ENCODE data around the gene PPP1CA.

PPP1CA gene

DNA sequence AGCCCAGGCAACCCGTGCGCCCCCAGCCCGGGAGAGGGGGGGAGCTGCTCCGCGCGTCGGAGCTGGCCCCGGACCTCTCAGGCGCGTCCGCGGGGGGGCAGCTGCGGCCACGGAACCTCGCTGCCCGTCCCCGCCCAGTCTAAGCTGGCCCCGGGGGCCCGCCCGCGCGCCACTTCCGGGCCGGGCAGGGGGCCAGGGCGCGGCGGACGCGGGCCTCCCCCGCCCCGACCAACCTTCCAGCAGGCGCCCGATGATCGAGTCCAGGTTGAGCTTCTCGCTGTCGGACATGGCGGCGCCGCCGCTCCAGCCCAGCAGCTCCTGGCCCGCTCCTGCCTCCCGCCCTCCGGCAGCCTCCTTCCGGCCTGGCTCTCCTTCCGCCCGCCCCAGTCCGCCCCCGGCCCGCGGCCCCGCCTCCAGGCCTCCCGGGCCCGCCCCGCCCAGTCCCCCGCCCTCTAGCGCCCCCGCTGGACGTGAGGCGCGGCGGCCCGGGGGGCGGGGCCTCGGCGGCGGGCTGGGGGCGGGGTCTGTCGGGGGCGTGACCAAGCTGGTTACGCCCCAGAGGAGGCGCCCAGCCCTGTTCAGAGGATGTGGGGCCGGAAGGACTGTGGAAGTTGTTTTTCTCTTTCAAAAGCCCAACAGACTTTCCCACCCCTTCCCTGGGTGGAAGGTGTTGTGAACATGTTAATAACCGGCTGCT, at the start of gene PPP1CA:
Gene PPP1CA, minus strand, starts transcription at position 364 of the 697 bp plus-strand sequence. Its CDS starts 76 bp downstream, at position 288.
- peak; percentile 90 for DNase-seq (ENCODE audit: low read depth)

DNA sequence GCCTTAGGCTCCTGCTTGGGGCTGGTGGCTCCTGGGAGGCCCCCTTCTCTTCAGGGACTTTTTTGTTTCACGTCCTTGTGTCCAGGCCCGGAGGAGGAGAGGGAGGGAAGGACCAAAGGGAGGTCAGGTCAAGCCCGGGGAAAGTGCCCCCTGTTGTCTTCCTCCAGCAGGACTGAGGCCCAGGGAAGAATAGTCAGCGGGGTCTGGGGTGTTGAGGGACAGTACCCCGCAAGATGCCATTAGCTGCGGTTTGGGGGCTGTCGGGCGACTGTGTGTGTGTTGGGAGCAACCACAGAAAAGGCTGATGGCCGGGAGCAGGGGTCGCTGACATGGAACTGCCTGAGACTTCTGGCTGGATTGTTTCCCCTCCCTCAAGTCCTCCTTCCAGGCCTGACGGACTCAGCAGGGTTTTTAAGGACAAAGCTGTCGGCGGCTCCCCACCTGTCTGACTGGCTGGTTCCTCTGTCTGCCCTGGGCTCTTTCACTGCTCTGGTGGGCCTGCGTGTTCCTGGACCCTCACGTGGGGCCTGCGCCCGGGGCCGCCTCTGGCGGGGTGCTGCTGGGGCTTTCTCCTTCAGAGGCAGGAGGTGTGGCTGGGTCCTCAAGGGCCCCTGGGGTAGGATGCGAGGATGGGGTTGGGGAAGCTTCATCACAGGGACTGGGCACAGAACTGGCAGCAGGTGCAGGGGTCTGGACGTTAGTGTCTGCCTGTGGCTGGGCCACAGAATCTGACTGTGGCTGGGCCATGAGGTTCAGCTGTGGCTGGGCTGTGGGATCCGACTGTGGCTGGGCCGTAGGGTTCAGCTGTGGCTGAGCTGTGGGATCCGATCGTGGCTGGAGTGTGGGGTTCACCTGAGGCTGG, 49.4 kb upstream of the PPP1CA start:
- DNase-seq (ENCODE audit: low read depth), result no peak

DNA sequence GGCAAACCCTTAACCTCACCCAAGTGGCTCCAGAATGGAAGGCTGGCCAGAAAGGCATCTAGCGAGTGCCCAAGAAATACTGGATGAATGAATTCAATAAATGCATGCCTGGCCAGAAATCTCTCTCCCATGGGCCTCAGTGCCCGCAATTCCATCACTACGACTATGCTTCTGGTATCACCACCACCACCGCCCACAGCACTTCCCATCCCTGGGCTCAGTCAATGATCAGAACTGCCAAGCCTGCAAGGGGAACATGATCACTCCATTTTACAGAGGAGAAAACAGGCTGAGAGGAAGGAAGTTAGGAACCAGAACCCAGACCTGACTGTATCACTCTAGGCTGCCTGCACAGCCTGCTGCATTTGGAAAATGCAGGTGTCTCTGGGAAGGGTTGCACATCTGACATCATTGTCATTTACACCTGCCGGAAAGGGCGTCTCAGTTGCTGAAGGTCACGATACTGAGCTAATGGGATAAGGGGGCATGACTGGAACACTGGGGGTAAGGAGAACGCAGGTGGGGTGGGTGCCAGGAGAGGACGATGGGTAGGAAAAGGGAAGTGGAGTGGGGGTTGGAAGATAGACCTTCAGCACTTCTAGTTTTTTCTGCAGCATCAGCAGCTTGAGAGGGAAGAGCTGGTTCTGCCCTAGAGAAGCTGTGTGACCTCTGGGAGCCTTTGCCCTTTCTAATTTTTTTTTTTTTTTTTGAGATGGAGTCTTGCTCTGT, 47.6 kb upstream of the PPP1CA start:
- DNase-seq (ENCODE audit: low read depth), result no peak

DNA sequence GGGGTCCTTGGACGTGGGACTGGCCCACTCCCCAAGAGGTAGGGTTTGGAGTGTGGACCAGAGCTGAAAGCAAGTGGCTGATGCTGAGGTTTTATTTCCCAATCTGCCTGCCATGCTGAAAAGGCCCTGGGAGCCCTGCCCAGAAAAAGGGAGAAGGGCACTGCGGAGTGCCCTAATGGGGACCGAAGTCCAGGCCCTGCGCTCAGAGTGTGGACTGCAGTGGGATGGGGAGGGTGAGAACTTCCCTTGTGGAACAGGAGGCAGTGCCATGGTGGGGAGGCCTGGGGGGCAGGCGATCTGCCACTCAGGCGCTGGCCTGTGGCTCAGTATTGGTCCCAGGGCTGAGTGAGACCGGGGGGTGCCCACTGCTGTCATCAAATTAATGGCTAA, 46.6 kb upstream of the PPP1CA start:
- DNase-seq (ENCODE audit: low read depth), result no peak

DNA sequence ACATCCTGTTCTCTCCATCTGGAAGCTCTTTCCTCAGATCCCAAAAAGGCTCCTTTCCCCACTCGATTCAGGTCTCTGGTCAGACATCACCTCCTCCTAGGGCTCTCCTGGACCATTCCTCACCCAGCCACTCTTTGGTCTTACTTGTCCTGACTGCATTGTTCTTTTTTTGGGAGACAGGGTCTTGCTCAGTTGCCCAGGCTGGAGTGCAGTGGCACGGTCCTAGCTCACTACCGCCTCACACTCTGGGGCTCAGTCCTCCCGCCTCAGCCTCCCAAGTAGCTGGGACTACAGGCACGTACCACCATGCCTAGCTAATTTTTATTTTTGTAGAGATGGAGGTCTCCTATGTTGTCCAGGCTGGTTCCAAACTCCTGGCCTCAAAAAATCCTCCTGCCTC, 43.9 kb upstream of the PPP1CA start:
- no peak for DNase-seq (ENCODE audit: low read depth)

DNA sequence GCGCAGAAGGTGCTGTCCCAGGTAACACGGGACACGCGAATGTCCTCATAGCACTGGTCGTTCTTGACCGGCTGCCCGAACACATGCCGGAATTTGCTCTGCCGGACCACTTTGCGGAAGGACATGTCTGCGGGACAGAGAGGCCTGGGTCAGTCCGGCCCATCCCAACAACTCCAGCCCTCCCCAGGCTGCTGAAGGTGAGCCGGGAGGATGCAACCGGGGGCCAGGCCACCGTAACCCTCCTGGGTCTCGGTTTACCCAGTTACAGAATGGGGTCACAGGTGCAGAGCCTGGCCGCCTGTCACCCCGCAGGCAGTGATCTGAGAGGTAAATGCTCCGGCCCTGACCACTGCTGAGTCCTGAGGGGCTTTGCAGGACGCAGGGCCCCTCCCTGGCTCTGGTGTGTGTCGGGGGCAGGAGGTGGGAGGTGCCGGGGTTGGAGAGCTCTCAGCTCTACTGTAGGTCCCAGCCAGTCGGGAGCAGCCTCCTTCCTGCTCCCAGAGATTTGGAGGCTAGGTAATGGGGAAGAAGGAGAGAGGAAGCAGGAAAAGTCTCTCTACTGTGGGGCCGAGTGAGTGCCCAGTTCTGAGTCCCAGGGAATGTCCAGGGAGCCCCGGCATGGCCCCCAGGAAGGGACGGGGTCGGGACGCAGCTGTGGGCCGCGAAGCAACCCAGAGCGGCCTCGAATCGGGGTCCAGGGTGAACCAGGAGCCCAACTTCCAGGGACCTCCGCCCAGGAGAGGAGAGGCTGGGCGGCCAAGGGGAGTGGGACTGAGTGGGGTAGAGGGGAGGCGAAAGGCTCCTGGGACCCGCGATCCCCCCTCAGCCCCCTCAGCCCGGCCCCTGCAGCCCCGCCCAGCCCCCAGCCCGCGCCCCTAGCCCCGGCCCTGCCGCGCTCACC, 41.1 kb upstream of the PPP1CA start:
- DNase-seq (ENCODE audit: low read depth), result no peak

DNA sequence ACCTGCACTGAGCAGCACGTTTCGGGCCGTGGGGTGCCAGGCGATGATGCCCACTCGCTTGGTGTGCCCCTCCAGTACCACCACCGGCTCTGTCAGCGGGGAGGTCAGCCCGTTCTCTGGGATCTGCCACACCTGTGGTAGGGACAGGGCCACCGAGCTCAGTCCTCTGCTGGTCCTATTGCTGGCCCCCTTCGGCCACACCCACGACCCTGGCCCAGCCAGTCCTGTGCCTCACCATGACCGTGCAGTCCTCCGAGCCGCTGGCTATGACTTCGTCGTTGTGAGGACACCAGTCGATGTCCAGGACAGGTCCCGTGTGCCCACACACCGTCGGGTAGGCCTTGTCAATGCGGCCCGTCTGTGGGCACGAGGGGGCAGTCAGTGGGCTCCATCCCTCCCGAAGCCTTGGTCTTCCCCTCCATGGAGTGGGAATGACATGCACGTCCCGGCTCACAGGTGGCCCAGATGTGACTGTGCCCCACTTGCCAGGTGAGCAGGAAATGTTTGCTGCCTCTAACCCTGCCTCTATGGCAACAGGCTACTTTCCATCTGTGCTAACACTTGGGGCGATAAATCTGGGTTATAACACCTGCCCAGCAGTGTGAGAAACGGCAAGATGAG, 40.2 kb upstream of the PPP1CA start:
- DNase-seq (ENCODE audit: low read depth), result no peak

DNA sequence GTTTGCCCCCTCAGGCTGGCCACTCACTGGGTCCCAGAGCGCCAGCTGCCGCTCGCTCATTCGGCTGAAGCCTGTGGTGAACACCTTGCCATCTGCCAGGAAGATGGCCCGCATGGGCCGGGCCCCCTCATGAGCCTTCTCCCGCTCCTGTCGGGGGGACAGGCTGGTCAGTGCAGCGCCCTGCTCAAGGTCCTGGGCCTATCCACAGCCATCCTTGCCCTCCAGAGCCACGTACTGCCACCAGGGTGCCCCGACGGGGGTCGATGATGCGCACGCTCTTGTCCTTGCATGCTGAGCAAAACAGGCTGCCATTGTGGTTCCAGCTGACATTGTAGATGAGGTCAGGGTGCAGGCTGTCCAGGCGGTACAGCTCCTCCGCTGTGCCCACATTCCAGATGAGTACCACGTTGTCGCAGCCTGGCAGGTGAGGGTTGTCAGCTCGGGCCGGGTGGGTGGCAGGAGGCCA, 39.5 kb upstream of the PPP1CA start:
- no peak for DNase-seq (ENCODE audit: low read depth)

DNA sequence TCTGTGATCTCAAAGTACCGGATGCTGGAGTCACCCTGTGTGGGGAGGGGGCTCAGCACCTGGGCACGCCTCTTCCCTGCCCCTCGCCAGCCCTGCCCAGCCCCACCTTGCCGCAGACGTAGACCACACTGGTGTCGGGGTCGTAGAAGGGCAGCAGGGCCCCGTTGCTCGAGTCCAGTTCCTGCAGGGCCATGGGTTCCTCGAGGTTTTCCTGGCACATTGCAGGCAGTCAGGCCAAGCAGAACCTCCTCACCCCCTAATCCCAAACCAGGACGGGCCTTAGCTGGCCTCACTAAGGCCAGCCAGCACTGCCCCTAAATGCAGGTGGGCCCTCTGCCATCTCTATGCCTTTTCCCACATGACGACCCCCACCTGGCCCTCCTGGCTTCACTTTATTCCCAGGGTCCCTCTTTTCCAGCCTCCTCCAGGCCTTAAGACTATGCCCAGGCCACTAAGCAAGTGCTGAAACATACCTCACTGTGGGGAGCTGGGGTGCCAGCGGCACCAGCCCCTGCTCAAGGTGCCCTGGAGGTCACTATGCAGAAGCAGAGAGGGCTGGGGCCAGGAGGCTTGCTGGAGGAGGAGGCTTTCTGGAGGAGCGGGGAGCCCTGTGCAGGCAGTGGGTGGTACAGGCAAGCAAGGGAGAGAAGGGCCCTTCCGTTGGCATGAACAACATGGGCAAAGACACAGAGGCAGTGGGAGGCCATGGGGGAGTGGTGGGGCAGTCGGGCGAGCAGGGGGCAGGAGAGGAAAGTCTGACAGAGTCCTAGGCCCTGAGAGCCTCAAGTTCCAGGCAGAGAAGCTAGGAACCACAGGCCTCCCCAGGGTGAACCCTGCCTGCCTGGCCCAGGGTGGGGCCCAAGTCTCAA, 38.8 kb upstream of the PPP1CA start:
- DNase-seq (ENCODE audit: low read depth), result no peak

DNA sequence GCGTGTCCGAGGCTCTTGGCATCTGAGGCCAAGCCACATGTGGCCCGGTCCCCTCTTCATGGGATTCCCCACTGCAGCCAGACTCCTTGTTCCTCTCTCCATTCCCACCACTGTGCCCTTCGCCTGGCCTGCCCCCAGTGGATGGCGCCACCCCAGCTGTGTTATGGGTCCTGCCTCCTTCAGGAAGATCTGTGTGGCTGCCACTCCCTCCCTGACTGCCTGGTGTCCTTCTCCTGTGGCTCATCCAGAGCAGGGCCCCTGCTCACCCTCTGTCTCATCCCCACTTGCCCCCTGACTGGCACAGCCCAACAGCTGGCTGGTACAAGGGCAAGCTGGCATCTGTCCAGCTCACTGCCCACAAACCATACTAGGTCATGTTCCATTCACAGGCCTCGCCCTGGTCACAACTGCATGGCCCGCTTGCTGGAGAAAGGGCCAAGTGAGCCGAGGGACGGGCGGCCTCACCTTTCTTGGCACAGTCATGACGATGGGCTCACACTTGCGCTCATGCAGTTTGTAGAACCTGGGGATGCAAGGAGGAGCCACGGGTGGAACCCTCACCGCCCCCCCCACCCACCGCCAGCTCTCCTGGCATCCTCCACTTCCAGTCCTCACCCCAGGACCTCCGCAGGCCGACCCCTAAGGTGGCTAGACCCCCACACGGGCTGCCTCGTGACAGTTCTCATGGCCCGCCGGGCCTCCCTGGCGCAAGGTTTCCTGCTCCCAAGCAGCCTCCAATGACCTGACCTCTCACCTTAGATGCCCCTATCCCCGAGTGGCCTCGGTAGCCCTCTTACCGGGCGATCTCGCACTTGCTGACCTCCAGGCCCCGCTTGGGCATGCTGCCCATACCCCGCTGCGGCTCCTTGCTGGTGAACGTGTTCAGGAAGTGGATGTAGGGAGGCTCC, 37.9 kb upstream of the PPP1CA start:
- DNase-seq (ENCODE audit: low read depth), result no peak

DNA sequence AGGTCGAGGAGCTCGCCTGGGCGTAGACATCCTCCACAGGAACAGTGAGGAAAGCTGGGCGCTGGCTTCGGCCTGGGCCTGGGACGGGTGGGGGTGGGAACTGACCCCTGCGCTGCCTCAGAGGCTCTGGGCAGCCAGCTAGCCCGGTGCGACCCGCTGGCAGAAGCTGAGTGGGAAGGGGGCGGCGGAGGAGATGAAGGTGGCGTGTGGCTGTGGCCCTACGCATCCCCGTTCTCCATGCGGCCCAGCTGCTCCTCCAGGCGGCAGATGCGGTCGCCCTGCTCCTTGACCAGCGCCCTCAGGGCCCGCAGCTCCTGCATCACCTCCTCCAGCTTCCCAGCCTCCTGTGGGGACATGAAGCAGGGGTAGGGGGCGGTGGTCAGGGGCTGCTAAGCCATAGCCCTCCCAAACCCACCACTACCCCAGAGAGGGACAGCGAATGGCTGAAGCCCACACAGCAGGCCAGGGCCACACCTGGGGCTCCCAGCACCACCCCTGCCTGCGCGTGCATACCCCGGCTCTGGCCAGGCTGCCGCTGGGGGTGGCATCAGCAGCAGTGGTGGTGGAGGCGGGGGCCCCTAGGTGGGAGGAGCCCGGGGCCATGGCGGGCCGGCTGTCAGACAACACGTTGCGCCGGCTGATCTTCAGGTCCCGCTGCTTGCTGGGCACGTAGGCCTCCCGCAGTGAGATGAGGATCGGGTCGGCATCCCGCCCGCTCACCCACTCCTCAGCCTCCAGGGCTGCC, 36.7 kb upstream of the PPP1CA start:
- DNase-seq (ENCODE audit: low read depth), result peak; percentile 66

DNA sequence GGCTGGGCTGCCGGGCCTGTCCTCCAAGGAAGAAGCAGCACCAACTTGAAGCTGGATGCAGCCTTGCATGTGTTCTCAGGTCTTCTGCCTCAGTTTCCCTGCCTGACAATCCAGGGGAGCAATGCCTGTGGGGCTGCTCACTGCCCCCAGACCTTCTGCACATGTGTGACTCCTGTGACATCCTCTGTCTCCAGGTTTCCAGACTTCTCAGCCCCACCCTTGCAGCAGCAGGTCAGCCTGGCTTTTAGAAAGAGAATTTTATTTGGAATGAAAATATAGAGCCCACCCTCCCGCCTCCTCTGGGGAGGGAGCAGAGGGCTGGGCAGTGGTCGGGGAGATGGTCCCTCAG, 36.1 kb upstream of the PPP1CA start:
- DNase-seq (ENCODE audit: low read depth), result no peak

DNA sequence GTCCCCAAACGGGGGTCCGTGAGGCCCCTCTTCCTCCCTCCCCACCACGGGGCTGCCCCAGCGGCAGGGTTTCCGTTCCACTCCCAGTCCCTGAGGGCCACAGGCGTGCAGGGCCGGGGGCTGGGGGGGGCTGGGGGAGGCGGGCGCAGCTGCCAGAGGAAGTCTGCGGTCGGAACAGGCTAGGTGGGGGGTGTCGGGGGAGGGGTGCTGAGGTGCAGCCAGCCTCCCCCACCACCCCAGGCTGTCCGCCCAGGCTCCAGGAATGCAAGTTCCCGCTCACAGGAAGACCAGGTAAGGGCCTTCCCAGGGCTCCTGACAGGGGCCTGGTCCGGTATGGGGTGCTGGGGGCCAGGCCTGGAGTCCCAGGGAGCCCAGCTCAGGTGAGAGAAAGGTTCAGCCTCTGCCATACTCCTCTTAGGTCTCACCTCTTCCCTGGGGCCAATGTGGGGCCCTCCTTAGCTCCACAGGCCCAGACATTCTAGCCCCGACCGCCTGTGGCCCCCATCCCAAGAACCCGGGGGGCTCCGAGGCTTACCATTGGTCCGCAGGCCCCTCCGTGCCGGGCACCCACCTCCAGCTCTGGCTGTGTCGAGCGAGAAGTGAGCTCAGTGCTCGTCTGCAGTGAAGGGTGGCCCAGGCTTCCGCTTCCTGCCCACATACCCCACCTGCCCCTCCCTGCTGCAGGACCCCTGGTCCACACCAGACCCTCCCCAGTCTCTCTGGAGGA, 35.6 kb upstream of the PPP1CA start, which contains the start of gene PTPRCAP:
Gene PTPRCAP, minus strand, starts transcription at position 601 of the 727 bp plus-strand sequence. Its CDS starts 63 bp downstream, at position 538.
- peak; percentile 71 for DNase-seq (ENCODE audit: low read depth)

DNA sequence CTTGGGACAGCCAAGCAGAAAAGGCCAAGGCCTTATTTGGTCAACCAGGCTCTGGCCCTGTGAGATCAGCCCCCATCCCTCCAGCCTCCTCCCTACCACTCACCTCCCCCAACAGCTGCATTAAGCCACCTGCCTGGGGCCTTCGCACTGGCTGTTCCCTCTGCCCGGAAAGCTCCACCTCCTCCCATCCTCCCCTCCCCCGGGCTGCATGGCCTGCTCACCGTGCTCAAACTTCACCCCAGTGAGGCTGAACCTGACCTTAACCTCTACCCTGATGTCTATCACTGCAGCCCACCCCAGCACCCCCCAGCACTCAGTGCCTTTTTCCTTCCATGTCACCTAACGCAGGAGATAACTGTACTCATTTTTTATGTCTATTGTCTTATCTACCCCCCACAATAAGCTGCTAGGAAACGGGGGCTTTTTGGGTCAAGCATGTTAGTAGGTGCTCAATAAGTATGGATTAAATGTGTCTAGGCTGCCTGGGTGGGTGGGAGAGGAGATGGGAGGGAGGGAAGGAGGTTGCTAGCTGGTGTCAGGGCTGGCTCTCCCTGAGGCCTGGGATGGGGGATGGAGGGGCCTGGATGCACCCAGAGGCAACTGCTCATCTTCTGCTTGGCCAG, 34.9 kb upstream of the PPP1CA start:
- peak; percentile 57 for DNase-seq (ENCODE audit: low read depth)

DNA sequence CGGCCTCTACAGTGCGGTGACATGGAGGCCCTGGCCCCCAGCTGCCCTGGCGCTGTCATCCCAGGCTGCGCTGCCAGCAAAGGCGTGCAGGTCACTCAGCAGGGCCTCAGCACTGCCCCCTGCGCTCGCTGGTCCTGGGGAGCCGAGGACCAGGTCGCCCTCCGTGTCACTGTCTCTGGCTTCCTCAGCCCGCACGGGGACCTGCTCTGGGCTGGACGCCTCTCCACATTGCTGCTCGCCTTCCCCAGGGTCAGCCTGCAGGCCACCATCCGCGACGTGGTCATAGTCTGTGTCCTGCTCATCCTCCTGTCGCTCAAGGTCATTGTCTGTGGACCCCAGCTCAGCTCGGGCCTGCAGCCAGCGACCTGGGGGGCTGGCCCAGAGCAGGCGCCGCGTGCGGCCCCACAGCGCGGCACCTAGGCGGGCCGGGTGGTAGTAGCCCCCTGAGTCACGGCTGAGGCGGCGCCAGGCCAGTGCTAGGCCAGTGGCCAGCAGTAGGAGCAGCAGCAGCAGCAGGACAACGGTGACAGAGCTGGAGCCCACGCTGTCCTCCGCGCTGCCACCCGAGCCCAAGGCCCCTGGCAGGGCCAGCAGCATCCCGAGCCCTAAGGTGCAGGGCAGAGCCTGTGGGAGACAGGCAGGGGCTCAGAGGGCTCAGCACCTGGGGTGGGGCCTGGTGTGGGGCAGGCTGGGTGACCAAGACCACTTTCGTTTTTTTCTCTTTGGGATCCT, 34.2 kb upstream of the PPP1CA start:
- no peak for DNase-seq (ENCODE audit: low read depth)

DNA sequence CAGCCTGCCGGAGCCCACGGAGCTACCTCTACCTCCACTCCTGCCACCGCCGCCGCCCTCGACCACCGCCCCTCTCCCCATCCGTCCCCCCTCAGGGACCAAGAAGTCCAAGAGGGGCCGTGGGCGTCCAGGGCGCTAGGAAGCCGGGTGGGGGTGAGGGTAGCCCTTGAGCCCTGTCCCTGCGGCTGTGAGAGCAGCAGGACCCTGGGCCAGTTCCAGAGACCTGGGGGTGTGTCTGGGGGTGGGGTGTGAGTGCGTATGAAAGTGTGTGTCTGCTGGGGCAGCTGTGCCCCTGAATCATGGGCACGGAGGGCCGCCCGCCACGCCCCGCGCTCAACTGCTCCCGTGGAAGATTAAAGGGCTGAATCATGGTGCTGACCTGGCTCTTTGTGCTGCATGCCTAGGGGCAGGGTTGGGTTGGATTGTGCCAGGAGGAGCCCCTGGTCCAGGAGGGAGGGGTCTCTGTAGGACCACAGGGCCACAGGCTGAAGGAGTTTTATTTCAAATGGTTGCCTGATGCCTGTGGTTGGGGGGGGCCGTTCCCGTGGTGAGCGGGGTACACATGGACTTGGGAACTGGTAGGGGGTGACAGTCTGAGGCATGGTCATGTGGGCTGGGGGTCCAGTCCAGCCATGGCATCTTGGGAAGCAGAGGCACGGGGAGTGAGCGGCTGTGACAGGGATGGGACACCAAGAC, 33.5 kb upstream of the PPP1CA start:
- DNase-seq (ENCODE audit: low read depth), result no peak
